GM18858 (cell line): Measurements from ENCODE around the gene PHF10.
A peak's percentile ranks its signal among the peaks of the same experiment; 100 is the strongest.
"Not testable (repeated sequence)": the region's sequence is repeated elsewhere in the genome, so short reads cannot be mapped to it uniquely, and the experiment has no call there.

Source experiments
- ATAC-seq: cut with Tn5 transposase; IDR thresholded peaks from one replicate; pipeline ENCODE4 v1.9.1; 2021; ENCODE audit not compliant: unreplicated experiment

The PHF10 gene

GRCh38 chr6:169723200-169723909 lies 945 bp downstream of the PHF10 start:
- peak; percentile 31 for ATAC-seq

GRCh38 chr6:169722362-169723199 lies 1.7 kb downstream of the PHF10 start:
- peak; percentile 19 for ATAC-seq

GRCh38 chr6:169720207-169720855 lies 4.0 kb downstream of the PHF10 start:
- ATAC-seq, result no peak

- no peak for ATAC-seq
Observed at GRCh38 chr6:169719117-169719516, 5.2 kb downstream of the PHF10 start.

GRCh38 chr6:169714595-169714994 lies 9.7 kb downstream of the PHF10 start:
- no peak for ATAC-seq

- no peak for ATAC-seq
Observed at GRCh38 chr6:169714178-169714577, 10.1 kb downstream of the PHF10 start.

- no peak for ATAC-seq
Observed at GRCh38 chr6:169710009-169710408, 14.3 kb downstream of the PHF10 start.

- peak; percentile 50 for ATAC-seq
Observed at GRCh38 chr6:169709293-169709692, 15.0 kb downstream of the PHF10 start.

- ATAC-seq, result no peak
Observed at GRCh38 chr6:169707772-169708171, 16.5 kb downstream of the PHF10 start.

GRCh38 chr6:169702840-169703246 lies 21.5 kb downstream of the PHF10 start:
- peak; percentile 2 for ATAC-seq

- peak; percentile 91 for ATAC-seq
Observed at GRCh38 chr6:169701954-169702839, 22.1 kb downstream of the PHF10 start, which contains the start of the genes C6orf120 and WDR27. C6orf120 (plus strand) TSS chr6:169702126; CDS start chr6:169702460, 334 bp downstream. WDR27 (minus strand) TSS chr6:169702029; CDS start chr6:169689005, 13,024 bp downstream.

- peak; percentile 5 for ATAC-seq
Observed at GRCh38 chr6:169701311-169701953, 22.9 kb downstream of the PHF10 start.

GRCh38 chr6:169700296-169700695 lies 24.0 kb downstream of the PHF10 start:
- ATAC-seq, result no peak

GRCh38 chr6:169697115-169697514 lies 27.2 kb downstream of the PHF10 start:
- not testable (repeated sequence) for ATAC-seq

- ATAC-seq, result no peak
Observed at GRCh38 chr6:169695131-169695530, 29.2 kb downstream of the PHF10 start.

- ATAC-seq, result no peak
Observed at GRCh38 chr6:169692516-169692915, 31.8 kb downstream of the PHF10 start.

- ATAC-seq, result no peak
Observed at GRCh38 chr6:169691260-169691659, 33.0 kb downstream of the PHF10 start.

- ATAC-seq, result no peak
Observed at GRCh38 chr6:169689287-169689686, 35.0 kb downstream of the PHF10 start.

- no peak for ATAC-seq
Observed at GRCh38 chr6:169685860-169686259, 38.4 kb downstream of the PHF10 start.

GRCh38 chr6:169684056-169684455 lies 40.2 kb downstream of the PHF10 start:
- ATAC-seq, result no peak
